OCI-LY7 (cell line): Measurements from ENCODE around the gene P3H3. TPM values are rescaled to one million over a fixed set of nuclear protein-coding genes. Genes with fewer than 3 reads are reported as not detected.
"Not testable (repeated sequence)": the region's sequence is repeated elsewhere in the genome, so short reads cannot be mapped to it uniquely, and the experiment has no call there.

ENCODE experiments used
- BruUV-seq: library from RNA; stranded (reverse); fragments of 400-500 nt; replicated peaks from 2 replicates; lab custom pipeline; 2021; lab: Mats Ljungman, UMichigan
- CTCF ChIA-PET: fragments of 300-600 bp; sonication (Branson Sonifier 250); formaldehyde crosslinking; loops from one replicate; lab custom pipeline; 2022; ENCODE audit warnings: antibody characterized with exemption; ENCODE audit not compliant: unreplicated experiment; lab: Charles Lee
- POLR2A ChIA-PET: fragments of 300-600 bp; sonication (Branson Sonifier 250); formaldehyde crosslinking; loops from one replicate; lab custom pipeline; 2022; ENCODE audit warnings: antibody characterized with exemption; lab: Charles Lee
- DNase-seq: peaks from one replicate; pipeline ENCODE4 v3.0.0-alpha.2; 2015; ENCODE audit warnings: low spot score
- H2AFZ ChIP-seq: fragments of 200-600 bp; sonication (generic), shearing (Covaris generic); 2 replicates; pipeline ENCODE4 v1.6.1; 2014; ENCODE audit warnings: mild to moderate bottlenecking, antibody characterized with exemption, low read length, moderate library complexity
- H3K27ac ChIP-seq: fragments of 200-600 bp; sonication (generic); 2 replicates; pipeline ENCODE4 v1.5.1; 2014; ENCODE audit warnings: mixed run types, low read depth, mild to moderate bottlenecking, moderate library complexity, low read length, inconsistent platforms; ENCODE audit not compliant: poor library complexity, severe bottlenecking
- H3K36me3 ChIP-seq: fragments of 200-600 bp; sonication (generic); 2 replicates; pipeline ENCODE4 v1.6.1; 2014; ENCODE audit warnings: mild to moderate bottlenecking, antibody characterized with exemption, low read length, moderate library complexity, mixed read lengths; ENCODE audit not compliant: insufficient read depth
- H3K4me1 ChIP-seq: fragments of 200-600 bp; sonication (generic); 2 replicates; pipeline ENCODE4 v1.5.1; 2014; ENCODE audit warnings: mild to moderate bottlenecking, low read length; ENCODE audit not compliant: insufficient read depth, poor library complexity, severe bottlenecking
- H3K4me2 ChIP-seq: fragments of 200-600 bp; sonication (generic); 2 replicates; pipeline ENCODE4 v1.6.1; 2014; ENCODE audit warnings: mild to moderate bottlenecking, low read length
- H3K4me3 ChIP-seq: fragments of 200-600 bp; sonication (generic); 2 replicates; pipeline ENCODE4 v1.5.1; 2014; ENCODE audit warnings: mild to moderate bottlenecking, low read depth, low read length; ENCODE audit not compliant: poor library complexity, severe bottlenecking
- H3K79me2 ChIP-seq: fragments of 200-600 bp; sonication (generic); 2 replicates; pipeline ENCODE4 v1.6.1; 2016; ENCODE audit warnings: low read depth, mild to moderate bottlenecking, low read length, moderate library complexity, mixed read lengths; ENCODE audit not compliant: insufficient read depth
- H3K9me2 ChIP-seq: fragments of 200-600 bp; sonication (generic); 2 replicates; pipeline ENCODE4 v1.6.1; 2016; ENCODE audit warnings: mild to moderate bottlenecking, low read length, mixed read lengths; ENCODE audit not compliant: insufficient read depth
- H3K9me3 ChIP-seq: fragments of 200-600 bp; sonication (generic); 2 replicates; pipeline ENCODE4 v1.6.1; 2014; ENCODE audit warnings: mild to moderate bottlenecking, mixed run types, low read length, mixed read lengths
- H4K20me1 ChIP-seq: fragments of 200-600 bp; sonication (generic); 2 replicates; pipeline ENCODE4 v1.6.1; 2014; ENCODE audit warnings: mild to moderate bottlenecking, antibody characterized with exemption, low read length, moderate library complexity, mixed read lengths; ENCODE audit not compliant: insufficient read depth
- CTCF ChIP-seq: fragments of 200-600 bp; sonication (generic); conservative IDR thresholded peaks from 2 replicates; pipeline ENCODE4 v1.5.1; 2014; ENCODE audit warnings: mild to moderate bottlenecking, antibody characterized with exemption, low read length, moderate library complexity, mixed read lengths
- EZH2phosphoT487 ChIP-seq: fragments of 200-600 bp; sonication (generic); IDR thresholded peaks from 2 replicates; pipeline ENCODE4 v1.6.1; 2018; ENCODE audit warnings: low read depth, borderline replicate concordance, mild to moderate bottlenecking, mixed run types, antibody characterized with exemption, low read length, moderate library complexity, mixed read lengths
- intact Hi-C: fragments of 100-400 bp; cut with micrococcal nuclease; formaldehyde crosslinking; loops from one replicate; pipeline ENCODE4 v1.10.0; 2022; ENCODE audit not compliant: unreplicated experiment
- total RNA-seq, 2 experiments: library from RNA; depleted of rRNA in 1 of 2; stranded (reverse); fragments of >200 nt in 1 of 2; shearing (Covaris generic) in 1 of 2; gene quantifications; 2 replicates each; pipeline ENCODE4 v1.2.3, GENCODE V29; 2014 to 2022

Gene P3H3
- total RNA-seq, 2 experiments from 2014 or later, result 0.93 to 1.0 TPM

- H3K27ac ChIP-seq, result no peak overlapping the region
- ChIA-PET CTCF (no interaction called here), POLR2A (interaction anchor here (0.7 kb wide), 2 partner anchors 10 to 115 kb away, joined by 3 read pairs; partner anchors contain the start of gene SPSB2)
- intact Hi-C loops, result no loop called here
- H3K36me3 ChIP-seq, result peaks cover 16% of the 10 kb centered on the region; the same call in 1 of the 2 replicates
- no peaks in the 10 kb centered on the region for H4K20me1 ChIP-seq
- no peaks in the 10 kb centered on the region for H3K9me2 ChIP-seq
- no peaks in the 10 kb centered on the region for H3K9me3 ChIP-seq
- DNase-seq, result no peak
- H3K4me2 ChIP-seq, result no peak overlapping the region
- no peaks in the 10 kb centered on the region for H3K79me2 ChIP-seq
- H3K4me1 ChIP-seq, result peaks cover 9% of the 10 kb centered on the region
- H3K4me3 ChIP-seq, result no peak overlapping the region
- no TSS peak for BruUV-seq
- TF ChIP-seq EZH2phosphoT487, result no peak
- H2AFZ ChIP-seq, result no peak overlapping the region
These were observed 55.0 kb downstream of the P3H3 start for GRCh38 chr12:6883252-6883651.

- H3K4me2 ChIP-seq, result no peak overlapping the region
- H3K79me2 ChIP-seq, result no peaks in the 10 kb centered on the region
- ChIA-PET POLR2A (no interaction called here), CTCF (no interaction called here)
- H4K20me1 ChIP-seq, result no peaks in the 10 kb centered on the region
- H2AFZ ChIP-seq, result no peak overlapping the region
- no peak overlapping the region for H3K27ac ChIP-seq
- no TSS peak for BruUV-seq
- DNase-seq, result no peak
- H3K9me2 ChIP-seq, result no peaks in the 10 kb centered on the region
- H3K4me1 ChIP-seq, result peaks cover 9% of the 10 kb centered on the region
- no peak for TF ChIP-seq EZH2phosphoT487
- no peak for TF ChIP-seq CTCF
- H3K36me3 ChIP-seq, result peaks cover 16% of the 10 kb centered on the region; the same call in 1 of the 2 replicates
- H3K9me3 ChIP-seq, result no peaks in the 10 kb centered on the region
- no peak overlapping the region for H3K4me3 ChIP-seq
- intact Hi-C loops, result no loop called here
These were observed 55.5 kb downstream of the P3H3 start for GRCh38 chr12:6883683-6884082.

GRCh38 chr12:6884539-6884938 lies 56.3 kb downstream of the P3H3 start:
- Histone ChIP-seq H3K79me2 (no peaks in the 10 kb centered on the region), H3K4me1 (peaks cover 9% of the 10 kb centered on the region), H3K9me3 (no peaks in the 10 kb centered on the region), H4K20me1 (no peaks in the 10 kb centered on the region), H2AFZ (no peak overlapping the region), H3K4me3 (no peak overlapping the region), H3K27ac (no peak overlapping the region), H3K9me2 (no peaks in the 10 kb centered on the region), H3K4me2 (no peak overlapping the region), H3K36me3 (peaks cover 16% of the 10 kb centered on the region; the same call in 1 of the 2 replicates)
- CTCF ChIA-PET, result interaction anchor here (0.8 kb wide), 1 partner anchor 15 kb away, joined by 4 read pairs; no protein-coding TSS in a partner anchor
- BruUV-seq, result no TSS peak
- POLR2A ChIA-PET, result interaction anchor here (0.7 to 1.0 kb wide), 3 partner anchors 12 to 161 kb away, joined by 3 to 5 read pairs (median 5); partner anchors contain the start of gene USP5
- TF ChIP-seq CTCF (no peak), EZH2phosphoT487 (no peak)
- no peak for DNase-seq
- intact Hi-C loops, result no loop called here

GRCh38 chr12:6886206-6886999 lies 58.2 kb downstream of the P3H3 start:
- intact Hi-C loops, H3K4me2 ChIP-seq, DNase-seq, H2AFZ ChIP-seq, H3K79me2 ChIP-seq, BruUV-seq, H3K4me3 ChIP-seq, H3K27ac ChIP-seq, POLR2A ChIA-PET, H3K9me3 ChIP-seq, CTCF ChIA-PET, H4K20me1 ChIP-seq, H3K9me2 ChIP-seq: not testable (repeated sequence)
- H3K36me3 ChIP-seq, result peaks cover 16% of the 10 kb centered on the region; the same call in 1 of the 2 replicates
- peaks cover 19% of the 10 kb centered on the region for H3K4me1 ChIP-seq
